Measurements from ENCODE around the gene ITIH5.

- TF ChIP-seq DMTF1 (CRISPR knock-in tag; IDR thresholded peaks at IDR 0.05) (no peak), BHLHE40 (IDR thresholded peaks at IDR 0.05; ENCODE audit: low read length) (no peak), EZH2 (conservative IDR thresholded peaks at IDR 0.05; ENCODE audit: low read depth, low read length) (no peak), RAD21 (CRISPR knock-in tag; IDR thresholded peaks at IDR 0.05) (no peak), ARID2 (CRISPR knock-in tag; IDR thresholded peaks at IDR 0.05; ENCODE audit: borderline replicate concordance) (no peak), PLRG1 (conservative IDR thresholded peaks at IDR 0.05) (no peak)
Measured at GRCh38 chr10:7553531-7553930, 113.2 kb downstream of the ITIH5 start.
